ENCODE results near the gene FBP1.
"Not testable (repeated sequence)": the region's sequence is repeated elsewhere in the genome, so short reads cannot be mapped to it uniquely, and the experiment has no call there.

The FBP1 gene

GRCh38 chr9:94612071-94612470 lies 27.2 kb downstream of the FBP1 start:
- peak; percentile 29 for ATAC-seq
- DNase-seq, result no peak

GRCh38 chr9:94611638-94612068 lies 27.7 kb downstream of the FBP1 start:
- DNase-seq (peak; percentile 78), ATAC-seq (peak; percentile 90)

- DNase-seq (no peak), ATAC-seq (no peak)
Observed at GRCh38 chr9:94610181-94610606, 29.1 kb downstream of the FBP1 start.

GRCh38 chr9:94607423-94607691 lies 32.0 kb downstream of the FBP1 start:
- no peak for DNase-seq

GRCh38 chr9:94606646-94607422 lies 32.5 kb downstream of the FBP1 start:
- DNase-seq, result no peak
- ATAC-seq, result no peak

More at GRCh38 chr9:94607423-94607691, 32.0 kb downstream of the FBP1 start:
- ATAC-seq, result no peak

GRCh38 chr9:94603259-94604160 lies 35.8 kb downstream of the FBP1 start:
- peak; percentile 85 for DNase-seq
- ATAC-seq, result peak; percentile 92

GRCh38 chr9:94602666-94603065 lies 36.7 kb downstream of the FBP1 start:
- ATAC-seq (no peak), DNase-seq (no peak)

- DNase-seq (no peak), ATAC-seq (no peak)
Observed at GRCh38 chr9:94600715-94601114, 38.6 kb downstream of the FBP1 start.

- ATAC-seq (no peak), DNase-seq (no peak)
Observed at GRCh38 chr9:94600258-94600657, 39.1 kb downstream of the FBP1 start.

GRCh38 chr9:94599102-94599501 lies 40.2 kb downstream of the FBP1 start:
- ATAC-seq, result no peak
- no peak for DNase-seq

- DNase-seq (no peak), ATAC-seq (no peak)
Observed at GRCh38 chr9:94593459-94594345, 45.6 kb downstream of the FBP1 start, which contains the start of gene FBP2. TSS of gene FBP2 (minus strand) at chr9:94593824. CDS start at chr9:94593726, 98 bp downstream.

- DNase-seq, ATAC-seq: not testable (repeated sequence)
Observed at GRCh38 chr9:94592683-94593082, 46.6 kb downstream of the FBP1 start.

GRCh38 chr9:94591876-94592275 lies 47.4 kb downstream of the FBP1 start:
- ATAC-seq (no peak), DNase-seq (no peak)

GRCh38 chr9:94591046-94591545 lies 48.2 kb downstream of the FBP1 start:
- DNase-seq, ATAC-seq: not testable (repeated sequence)

- ATAC-seq, result no peak
Observed at GRCh38 chr9:94588681-94589080, 50.6 kb downstream of the FBP1 start.

GRCh38 chr9:94586814-94587213 lies 52.5 kb downstream of the FBP1 start:
- no peak for ATAC-seq
- no peak for DNase-seq

More at GRCh38 chr9:94588681-94589080, 50.6 kb downstream of the FBP1 start:
- no peak for DNase-seq

- ATAC-seq (no peak), DNase-seq (no peak)
Observed at GRCh38 chr9:94586316-94586715, 53.0 kb downstream of the FBP1 start.

GRCh38 chr9:94584555-94584954 lies 54.8 kb downstream of the FBP1 start:
- peak; percentile 17 for DNase-seq

GRCh38 chr9:94581728-94582127 lies 57.6 kb downstream of the FBP1 start:
- DNase-seq (no peak), ATAC-seq (no peak)

More at GRCh38 chr9:94584555-94584954, 54.8 kb downstream of the FBP1 start:
- ATAC-seq, result peak; percentile 76

- ATAC-seq, result no peak
- DNase-seq, result no peak
Observed at GRCh38 chr9:94577571-94577970, 61.7 kb downstream of the FBP1 start.

GRCh38 chr9:94577036-94577435 lies 62.3 kb downstream of the FBP1 start:
- DNase-seq (no peak), ATAC-seq (no peak)

GRCh38 chr9:94576131-94576530 lies 63.2 kb downstream of the FBP1 start:
- no peak for DNase-seq
- ATAC-seq, result no peak
